GM19324 (cell line): Measurements from ENCODE around the gene ZNF316.

Source experiments
- ATAC-seq: cut with Tn5 transposase; IDR thresholded peaks from one replicate; pipeline ENCODE4 v1.9.1; 2021; ENCODE audit warnings: mild to moderate bottlenecking, moderate library complexity; ENCODE audit not compliant: unreplicated experiment, low FRiP score

The ZNF316 gene

DNA sequence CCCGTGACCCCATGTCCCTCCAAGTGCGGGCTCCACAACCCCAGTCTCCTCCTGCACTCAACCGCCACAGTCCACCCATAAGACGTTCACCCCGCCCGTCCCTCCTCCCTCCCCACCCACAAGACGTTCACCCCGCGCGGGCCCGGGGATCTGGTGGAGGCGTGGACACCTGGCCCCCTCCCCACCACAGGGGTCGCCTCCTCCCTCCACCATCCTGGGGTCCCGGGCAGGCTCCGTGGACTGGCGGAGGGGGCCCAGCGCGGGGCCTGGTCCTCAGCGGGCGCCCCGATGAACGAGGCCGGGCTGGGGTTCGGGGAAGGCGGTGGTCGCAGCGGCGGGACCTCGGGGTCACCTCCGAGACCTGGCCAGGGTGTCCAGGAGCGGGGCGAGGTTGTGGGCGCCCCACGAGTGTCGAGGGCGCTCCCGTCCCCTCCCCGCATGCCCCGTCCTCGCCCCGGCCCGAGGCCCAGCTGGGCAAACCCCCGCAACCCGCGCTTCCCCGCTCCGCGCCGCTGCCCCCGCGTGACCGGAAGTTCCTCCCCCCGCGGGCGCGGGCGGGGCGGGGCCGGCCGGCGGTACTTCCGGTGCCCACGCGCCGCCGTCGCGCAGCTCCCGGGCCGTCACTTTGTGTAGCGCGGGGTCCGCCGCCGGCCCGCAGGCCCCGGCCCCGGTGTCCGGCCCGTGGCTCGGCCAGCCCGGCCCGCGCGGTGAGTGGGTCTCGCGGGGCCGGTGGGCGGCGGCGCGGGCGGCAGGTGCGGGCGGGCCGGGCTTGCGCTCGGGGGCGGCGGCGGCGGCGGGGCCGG lies at the start of gene ZNF316:
TSS of gene ZNF316 (plus strand) at position 578 of the 803 bp plus-strand sequence. CDS start 5,092 bp downstream, outside the sequence.
- peak; percentile 81 for ATAC-seq

DNA sequence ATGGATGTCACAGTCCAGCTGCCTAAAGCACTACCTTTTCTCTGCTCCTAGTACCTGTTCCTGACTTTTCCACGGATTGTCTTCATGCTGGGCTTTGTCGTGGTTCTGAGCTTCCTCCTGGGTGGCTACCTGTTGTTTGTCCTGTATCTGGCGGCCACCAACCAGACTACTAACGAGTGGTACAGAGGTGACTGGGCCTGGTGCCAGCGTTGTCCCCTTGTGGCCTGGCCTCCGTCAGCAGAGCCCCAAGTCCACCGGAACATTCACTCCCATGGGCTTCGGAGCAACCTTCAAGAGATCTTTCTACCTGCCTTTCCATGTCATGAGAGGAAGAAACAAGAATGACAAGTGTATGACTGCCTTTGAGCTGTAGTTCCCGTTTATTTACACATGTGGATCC lies 48.6 kb upstream of the ZNF316 start:
- no peak for ATAC-seq

DNA sequence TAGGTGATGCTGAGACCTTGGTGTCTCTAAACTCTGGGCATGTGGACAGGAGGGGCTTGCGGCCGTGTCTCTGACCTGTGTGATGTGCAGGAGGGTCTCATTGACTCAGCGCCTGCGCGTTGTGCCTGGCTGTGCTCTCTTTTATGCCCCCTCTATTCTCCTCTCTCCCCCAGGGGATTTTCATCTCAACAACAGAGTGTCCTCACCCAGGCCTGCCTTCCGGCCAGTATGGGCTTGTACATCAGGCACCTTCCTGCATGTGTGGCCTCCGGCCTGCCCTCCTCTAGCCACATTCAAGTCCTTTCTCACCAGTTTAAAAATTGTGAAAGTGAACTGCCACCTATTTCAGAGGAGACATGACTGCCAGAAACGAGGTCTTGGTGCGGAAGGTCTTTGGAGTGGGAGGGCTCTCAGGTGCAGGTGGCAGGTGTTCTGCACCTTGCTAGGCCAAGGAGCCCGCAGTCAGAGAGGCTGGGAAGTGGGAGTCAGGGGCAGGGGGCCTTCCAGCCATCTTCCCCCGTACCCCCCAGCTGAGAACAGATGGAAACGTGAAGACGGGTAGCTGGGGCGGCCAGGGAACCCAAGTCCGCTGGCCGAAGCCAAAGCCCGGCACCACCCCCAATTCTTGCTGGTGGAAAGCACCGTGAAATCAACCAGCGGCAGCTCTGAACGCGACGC lies 47.8 kb upstream of the ZNF316 start:
- no peak for ATAC-seq

DNA sequence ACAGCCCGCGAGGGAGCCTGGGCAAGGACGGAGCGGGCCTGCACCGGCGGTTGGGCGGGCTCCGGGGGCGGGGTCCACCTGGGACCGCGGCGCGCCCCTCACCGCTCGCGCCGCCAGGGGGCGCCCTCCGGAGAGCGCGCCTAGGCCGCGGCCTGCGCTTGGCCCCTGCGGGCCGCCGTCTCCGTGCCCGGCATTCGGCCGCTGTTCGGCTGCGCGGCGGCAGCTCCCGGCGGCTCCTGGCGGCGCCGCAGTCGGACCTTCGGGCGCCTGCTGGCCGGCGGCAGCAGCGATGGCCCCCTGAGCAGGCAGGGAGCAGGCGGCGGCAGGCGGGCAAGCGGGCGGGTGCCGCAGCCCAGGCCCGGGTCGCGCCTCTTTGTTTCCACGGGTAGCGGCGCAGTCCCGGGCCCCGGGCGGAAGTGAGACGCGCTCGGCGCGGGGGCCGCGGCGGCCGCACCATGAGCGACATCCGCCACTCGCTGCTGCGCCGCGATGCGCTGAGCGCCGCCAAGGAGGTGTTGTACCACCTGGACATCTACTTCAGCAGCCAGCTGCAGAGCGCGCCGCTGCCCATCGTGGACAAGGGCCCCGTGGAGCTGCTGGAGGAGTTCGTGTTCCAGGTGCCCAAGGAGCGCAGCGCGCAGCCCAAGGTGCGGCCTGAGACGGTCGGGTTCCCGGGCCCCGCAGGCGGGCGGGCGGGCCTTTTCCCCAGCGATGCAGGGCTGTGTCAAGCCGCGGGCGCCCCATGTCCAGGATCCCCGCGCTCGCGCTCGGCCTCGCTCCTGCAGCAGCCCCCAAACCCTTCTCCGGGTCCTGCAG lies 47.1 kb upstream of the ZNF316 start, which contains the start of gene INTS15:
TSS of gene INTS15 (plus strand) at position 193 of the 816 bp plus-strand sequence. CDS start at position 456, 263 bp downstream.
- ATAC-seq: peak; percentile 94

DNA sequence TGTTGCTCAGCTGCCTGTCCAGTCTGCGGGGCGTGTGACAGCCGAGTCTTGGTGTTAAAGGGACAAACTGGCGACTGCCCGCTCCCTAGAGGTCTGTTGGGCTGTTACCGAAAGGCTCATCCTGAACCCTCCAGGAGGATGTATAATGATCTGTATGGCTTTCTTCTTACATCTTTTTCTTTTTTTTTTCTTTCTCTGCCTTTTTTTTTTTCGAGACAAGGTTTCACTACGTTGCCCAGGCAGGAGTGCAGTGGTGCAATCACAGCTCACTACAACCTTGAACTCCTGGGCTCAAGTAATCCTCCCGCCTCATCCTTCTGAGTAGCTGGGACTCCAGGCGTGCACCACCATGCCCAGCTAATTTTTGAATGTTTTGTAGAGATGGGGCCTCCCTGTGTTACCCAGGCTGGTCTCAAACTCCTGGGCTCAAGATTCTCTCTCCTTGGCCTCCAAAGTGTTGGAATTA lies 46.4 kb upstream of the ZNF316 start:
- no peak for ATAC-seq

DNA sequence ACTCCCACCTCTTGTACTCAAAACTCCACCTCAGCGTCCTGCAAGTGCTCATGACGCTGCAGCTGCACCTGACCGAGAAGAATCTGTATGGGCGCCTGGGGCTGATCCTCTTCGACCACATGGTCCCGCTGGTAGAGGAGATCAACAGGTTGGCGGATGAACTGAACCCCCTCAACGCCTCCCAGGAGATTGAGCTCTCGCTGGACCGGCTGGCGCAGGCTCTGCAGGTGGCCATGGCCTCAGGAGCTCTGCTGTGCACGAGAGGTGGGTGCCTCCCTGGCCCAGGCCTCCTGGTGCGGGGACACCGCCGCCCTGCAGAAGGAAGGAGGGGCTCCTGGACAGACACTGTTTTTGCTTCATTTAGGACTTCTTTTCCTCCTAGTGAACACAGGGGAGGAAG lies 37.0 kb upstream of the ZNF316 start:
- ATAC-seq: no peak

DNA sequence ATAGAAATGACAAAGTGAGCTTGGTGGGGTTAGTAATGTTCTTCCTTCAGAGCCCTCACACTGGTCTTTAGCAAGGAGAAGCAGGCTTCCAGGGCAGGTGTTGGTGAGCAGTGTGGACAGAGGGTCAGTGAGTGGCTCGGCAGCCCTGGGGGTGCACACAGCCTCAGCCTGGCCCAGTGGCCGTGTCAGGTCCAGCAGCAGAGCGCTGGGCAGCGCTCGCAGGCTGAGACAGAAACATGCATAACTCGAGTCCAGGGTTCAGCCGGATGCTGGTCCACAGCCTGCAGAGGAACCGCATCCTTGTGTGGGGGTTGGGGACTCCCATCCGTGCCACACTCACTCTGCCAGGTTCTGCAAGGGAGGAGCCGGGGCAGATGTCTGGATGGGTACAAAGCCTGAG lies 32.7 kb upstream of the ZNF316 start:
- ATAC-seq: no peak

DNA sequence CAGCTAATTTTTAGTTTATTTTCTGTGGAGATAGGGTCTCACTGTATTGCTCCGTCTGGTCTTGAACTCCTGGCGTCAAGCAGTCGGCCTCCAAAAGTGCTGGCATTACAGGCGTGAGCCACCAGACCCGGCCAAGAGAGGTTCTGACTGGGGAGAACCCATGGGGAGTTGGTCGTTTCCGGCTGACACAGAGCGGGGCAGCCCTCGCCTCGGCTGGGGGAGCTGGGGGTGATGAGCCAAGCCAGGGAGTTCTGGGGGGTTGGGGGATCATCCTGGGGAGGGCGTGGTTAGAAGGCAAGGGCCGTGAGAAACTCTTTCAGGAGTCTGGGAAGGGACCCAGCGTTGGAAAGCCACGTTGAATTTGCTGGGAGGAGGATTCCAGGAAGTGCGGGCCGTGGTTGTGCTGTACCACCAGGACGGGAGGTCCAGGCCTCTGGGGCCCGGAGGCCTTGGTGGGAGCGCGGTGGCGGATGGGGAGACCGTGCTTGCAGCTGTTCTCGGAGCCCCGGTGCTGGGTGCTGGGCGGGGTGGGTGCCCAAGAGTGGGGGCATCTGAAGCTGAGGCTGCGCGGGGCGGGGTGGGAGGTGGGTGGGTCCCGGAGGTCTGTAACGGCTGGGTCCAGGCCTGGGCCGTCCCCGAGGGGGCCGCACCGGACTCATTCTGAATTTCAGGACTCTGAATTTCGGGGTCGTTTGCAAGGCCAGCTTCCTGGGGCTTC lies 30.1 kb upstream of the ZNF316 start:
- no peak for ATAC-seq

DNA sequence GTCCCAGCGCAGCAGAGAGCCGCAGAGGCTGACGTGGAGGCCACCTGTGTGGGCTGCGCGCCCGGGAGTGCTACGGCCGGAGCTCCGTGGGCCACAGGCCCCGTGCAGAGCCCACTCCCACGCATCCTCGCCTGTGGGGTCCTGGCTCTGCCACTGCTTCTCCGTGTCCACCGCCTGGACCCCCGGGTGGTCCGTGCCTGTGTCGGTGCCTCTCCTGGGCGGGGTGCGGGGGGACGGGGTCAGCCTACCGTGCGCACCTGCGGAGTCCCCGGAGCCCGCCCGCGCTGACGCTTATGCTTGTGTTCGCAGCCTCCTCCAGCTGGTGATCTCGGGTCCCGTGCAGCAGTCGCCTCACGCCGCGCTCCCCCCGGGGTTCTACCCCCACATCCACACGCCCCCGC lies 29.5 kb upstream of the ZNF316 start:
- no peak for ATAC-seq

DNA sequence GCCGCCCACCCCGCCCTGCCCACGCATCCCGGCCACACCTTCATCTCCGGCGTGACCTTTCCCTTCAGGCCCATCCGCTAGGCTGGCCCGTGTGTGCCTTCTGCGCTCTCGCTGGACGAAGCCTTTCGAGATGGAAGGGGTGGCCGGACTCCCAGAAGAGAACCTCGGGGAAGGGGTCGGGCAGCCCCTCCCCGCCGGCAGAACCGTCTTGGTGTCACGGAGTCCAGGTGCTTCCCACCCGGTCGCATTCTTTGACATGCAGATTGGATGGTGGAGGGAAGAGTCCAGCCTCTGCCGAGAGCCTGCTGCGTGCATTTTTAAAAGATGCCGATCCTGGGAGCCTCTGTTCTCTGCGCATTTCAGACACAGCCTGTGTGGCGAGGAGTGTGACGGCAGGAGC lies 29.0 kb upstream of the ZNF316 start:
- no peak for ATAC-seq

DNA sequence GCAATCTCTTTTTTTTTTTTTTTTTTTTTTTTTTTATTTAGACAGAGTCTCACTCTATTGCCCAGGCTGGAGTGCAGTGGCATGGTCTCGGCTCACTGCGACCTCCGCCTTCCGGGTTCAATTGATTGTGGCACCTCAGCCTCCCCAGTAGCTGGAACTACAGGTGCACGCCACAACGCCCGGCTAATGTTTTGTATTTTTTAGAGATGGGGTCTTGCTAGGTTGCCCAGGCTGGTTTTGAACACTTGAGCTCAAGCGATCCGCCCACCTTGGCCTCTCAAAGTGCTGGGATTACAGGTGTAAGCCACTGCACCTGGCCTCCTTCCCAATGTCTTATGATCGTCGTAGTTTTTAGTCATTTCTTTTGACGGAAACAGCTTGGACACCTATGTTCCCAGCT lies 28.3 kb upstream of the ZNF316 start:
- ATAC-seq: no peak

DNA sequence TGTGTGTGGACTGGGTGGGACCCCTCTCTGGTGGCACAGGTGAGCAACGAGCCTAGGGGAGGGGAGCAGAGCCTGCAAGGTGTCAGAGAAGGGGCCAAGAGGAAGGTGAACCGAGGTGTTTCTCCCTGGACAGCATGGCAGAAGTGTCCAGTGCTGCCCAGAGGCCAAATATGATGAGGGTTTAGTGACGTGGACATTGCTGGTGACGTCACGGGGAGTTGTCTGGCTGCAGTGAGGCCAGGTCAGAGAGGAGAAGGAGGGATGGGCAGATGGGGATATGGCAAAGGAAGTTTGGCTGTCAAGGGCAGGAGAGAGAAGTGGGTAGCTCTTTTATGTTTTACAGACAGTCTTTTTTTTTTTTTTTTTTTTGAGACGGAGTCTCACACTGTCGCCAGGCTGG lies 24.3 kb upstream of the ZNF316 start:
- no peak for ATAC-seq

DNA sequence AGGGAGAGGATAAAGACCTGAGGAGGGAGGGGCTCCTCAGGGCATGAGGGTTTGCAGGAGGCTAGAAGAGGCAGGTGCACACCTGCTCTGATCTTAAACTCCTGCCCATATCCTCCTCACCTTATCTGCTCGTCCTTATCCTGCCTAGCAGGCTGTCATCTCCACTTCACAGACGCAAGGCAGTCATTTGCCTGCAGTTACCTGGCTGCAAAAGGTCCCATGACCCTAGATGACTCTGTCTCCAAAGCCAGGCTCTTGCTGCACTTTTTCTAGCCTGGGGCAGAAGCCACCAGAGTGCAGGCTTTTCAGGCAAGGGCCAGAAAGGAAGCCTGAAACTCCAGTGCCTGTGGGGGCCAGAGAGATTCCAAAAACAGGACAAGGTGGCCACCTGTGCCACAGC lies 23.4 kb upstream of the ZNF316 start:
- ATAC-seq: no peak

DNA sequence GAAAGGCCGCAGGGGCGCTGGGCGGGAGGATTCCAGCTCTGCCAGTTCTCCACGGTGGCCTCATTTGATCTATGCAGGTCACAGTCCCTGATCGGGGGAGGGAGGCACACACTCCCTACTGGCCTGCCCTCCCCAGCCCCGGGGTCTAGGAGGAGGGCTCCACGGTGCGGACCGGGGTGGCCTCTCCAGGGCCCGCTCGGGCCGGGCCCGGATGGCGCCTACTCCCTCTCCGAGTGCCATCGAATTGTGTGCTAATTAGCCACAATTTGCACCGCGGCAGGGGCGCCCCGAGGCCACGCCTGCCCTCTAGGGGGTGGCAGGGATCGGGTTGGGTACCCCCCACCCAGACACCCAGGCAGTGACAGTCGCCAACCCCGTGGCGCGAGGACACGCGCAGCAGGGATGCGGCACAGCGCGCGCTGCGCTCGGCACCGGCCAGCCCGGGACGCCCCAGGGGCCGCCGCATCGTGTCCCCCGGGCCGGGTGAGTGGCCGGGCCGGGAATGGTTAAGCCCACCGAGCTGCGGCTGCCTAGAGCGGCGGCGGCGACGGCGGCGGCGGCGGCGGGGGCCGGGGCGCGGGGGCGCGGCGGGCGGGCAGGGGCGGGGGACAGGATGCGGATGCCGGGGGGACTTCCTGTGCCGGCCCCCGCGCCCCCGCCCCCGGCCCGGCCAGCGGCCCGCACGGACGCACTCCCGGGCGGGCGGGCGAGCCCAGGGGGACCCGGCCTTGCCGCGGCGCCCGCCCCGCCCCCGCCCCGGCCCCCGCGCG lies 22.0 kb upstream of the ZNF316 start, which contains the start of gene ZNF853:
TSS of gene ZNF853 (plus strand) at position 658 of the 770 bp plus-strand sequence. CDS start 565 bp downstream, outside the sequence.
- no peak for ATAC-seq

DNA sequence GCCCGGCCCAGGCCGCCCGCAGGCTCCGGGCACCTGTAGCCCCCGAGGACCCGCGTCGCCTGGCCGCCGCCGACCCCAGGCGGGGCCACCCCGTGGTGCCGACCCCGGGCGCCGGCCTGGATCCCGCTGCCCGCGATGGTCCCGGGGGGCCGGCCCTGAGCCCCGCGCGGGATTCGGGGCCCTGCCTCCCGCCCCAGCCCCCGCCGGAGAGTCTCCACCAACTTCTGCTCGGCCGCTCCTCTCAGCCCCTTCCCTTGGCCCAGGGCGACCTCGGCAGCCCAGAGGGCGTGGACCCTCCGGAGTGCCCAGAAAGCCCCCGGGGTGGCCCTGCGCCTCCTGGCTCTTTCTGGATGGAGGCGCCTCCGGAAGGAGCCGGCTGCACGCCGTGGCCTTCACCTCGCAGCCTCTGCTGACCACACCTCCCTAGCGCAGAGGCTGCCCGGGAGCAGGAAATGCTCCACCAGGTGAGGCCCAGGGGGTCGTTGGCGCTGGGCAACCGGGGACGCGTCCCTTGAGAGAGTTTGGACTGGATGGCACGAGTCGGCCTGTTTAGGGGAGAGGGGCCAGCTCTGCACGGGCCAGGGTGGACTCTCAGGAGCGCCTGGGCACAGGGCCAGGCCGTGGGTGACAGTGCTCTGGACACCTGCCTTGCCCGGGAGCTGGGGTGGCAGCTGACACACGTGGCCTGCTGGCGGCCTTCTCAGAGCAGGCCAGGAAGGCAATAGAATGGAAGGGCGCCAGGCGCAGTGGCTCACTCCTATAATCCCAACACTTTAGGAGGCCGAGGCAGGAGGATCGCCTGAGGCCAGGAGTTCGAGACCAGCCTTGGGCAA lies 21.2 kb upstream of the ZNF316 start:
- ATAC-seq: no peak

DNA sequence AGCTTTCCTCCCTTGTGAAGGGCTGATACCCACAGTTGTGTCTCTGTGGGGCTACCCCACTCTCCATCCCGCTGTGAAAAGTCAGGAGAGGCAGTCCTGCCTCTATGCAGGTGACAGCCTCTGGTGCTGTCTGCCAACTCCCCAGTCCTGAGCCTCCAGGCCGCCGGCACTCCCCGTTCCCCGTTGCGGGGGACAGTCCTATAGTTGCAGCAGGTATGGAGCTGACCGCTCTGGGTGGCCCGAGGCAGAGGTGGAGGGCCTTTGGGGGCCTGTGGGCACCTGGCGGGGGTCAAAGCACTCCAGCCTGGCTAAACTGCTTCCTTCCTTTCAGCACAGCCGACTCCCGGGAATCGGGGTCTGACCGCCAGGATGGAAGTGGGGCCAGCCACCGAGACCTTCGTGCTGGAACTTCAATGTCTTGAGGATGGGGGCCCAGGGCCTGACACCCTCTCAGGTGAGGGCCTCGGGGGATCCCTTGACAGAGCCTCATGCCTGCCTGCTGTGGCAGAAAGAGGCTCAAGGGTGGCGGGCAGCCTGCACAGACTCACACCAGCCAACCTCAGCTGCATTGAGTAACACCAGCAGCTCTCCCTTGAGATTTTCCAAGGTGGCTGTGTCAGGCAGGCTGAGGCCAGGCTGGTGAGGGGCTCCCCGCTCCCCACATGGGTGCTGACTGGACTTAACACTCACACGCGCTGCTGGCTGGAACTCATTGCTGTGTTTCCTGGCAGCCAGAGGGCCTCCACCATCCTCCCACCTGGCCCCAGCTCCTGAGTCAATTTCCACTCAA lies 20.1 kb upstream of the ZNF316 start:
- ATAC-seq: no peak

DNA sequence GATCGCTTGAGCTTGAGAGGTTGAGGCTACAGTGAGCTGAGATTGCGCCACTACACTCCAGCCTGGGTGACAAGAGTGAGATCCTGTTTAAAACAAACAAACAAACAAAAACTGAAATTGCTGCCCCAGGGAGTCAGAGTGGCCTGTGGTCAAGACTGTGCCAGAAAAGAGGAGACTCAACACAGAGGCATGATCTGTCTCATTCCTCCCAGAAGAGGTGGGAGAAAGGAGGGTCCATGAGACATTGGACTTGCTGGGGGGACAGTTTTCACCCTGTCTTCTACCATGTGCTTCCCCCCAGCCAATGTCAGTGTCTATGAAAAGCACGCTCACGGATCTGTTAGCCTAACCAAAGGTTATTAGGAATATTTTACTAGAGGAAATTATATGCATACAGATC lies 18.5 kb upstream of the ZNF316 start:
- no peak for ATAC-seq

DNA sequence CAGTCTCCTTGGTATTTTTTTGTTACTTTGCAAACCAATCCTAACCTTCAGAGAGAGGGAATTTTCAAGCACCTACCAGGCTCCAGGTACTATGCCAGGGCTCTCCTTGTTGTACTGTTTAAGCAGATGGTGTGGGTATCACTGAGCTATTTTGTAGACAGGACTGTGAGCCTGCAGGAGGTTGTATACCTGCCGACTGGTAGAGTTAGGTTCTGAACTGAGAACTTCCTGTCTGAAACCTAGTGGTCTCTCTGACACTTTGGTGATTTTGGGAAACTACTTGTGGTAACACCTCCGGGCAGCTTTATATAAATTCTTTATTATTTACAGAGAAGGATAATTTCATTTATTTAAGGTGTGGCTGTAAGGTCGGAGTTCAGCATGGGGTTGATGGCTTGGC lies 17.2 kb upstream of the ZNF316 start:
- no peak for ATAC-seq
